H1 (cell line): Measurements from ENCODE around the gene SP8. TPM values are rescaled to one million over a fixed set of nuclear protein-coding genes. Genes with fewer than 3 reads are reported as not detected.

Source experiments
- CBX8 ChIP-seq: fragments of 300-800, 300-1000 bp; sonication (generic); IDR thresholded peaks from 2 replicates; pipeline ENCODE4 v1.7.1; 2016; ENCODE audit warnings: low read depth, low read length, borderline replicate concordance
- CTBP2 ChIP-seq: IDR thresholded peaks from 2 replicates; pipeline ENCODE4 v1.7.0; 2011; ENCODE audit warnings: borderline replicate concordance, mild to moderate bottlenecking, moderate library complexity, mixed read lengths, low read length; ENCODE audit not compliant: insufficient read depth, insufficient read length
- EGR1 ChIP-seq: IDR thresholded peaks from 2 replicates; pipeline ENCODE4 v1.6.1; 2011; ENCODE audit warnings: low read depth, low read length, borderline replicate concordance
- FOSL1 ChIP-seq: IDR thresholded peaks from 2 replicates; pipeline ENCODE4 v1.6.1; 2011; ENCODE audit warnings: mild to moderate bottlenecking, low read depth, low read length, moderate library complexity; ENCODE audit not compliant: insufficient read depth
- JUND ChIP-seq: IDR thresholded peaks from 2 replicates; pipeline ENCODE4 v1.6.1; 2011; ENCODE audit warnings: mild to moderate bottlenecking, improper control_type of control experiment, low read length
- KDM4A ChIP-seq: IDR thresholded peaks from one replicate; pipeline ENCODE4 v1.7.1; 2012; ENCODE audit warnings: low read depth, mild to moderate bottlenecking, moderate library complexity, low read length, inconsistent platforms; ENCODE audit not compliant: severe bottlenecking
- NANOG ChIP-seq: IDR thresholded peaks from 2 replicates; pipeline ENCODE4 v1.6.1; 2011; ENCODE audit warnings: low read length, low read depth, mild to moderate bottlenecking, inconsistent platforms; ENCODE audit not compliant: insufficient read depth, poor library complexity, severe bottlenecking
- RAD21 ChIP-seq, 2 experiments: IDR thresholded peaks in 1 of 2; conservative IDR thresholded peaks in 1 of 2; 2 replicates each; pipeline ENCODE4 v1.6.1; 2011; ENCODE audit warnings: low read depth in 2 of 2, low read length in 2 of 2, improper control_type of control experiment in 1 of 2, inconsistent platforms in 1 of 2, mild to moderate bottlenecking in 1 of 2, moderate library complexity in 1 of 2
- SP1 ChIP-seq: IDR thresholded peaks from 2 replicates; pipeline ENCODE4 v1.6.1; 2011; ENCODE audit warnings: low read depth, low read length
- TAF7 ChIP-seq: optimal IDR thresholded peaks from 2 replicates; pipeline ENCODE3; 2011; ENCODE audit warnings: low read depth, mild to moderate bottlenecking, inconsistent platforms, low read length, moderate library complexity, borderline replicate concordance
- polyA plus RNA-seq, 7 experiments: library from polyadenylated mRNA; depleted of rRNA in 3 of 7; stranded (reverse) in 5 of 7; unstranded in 2 of 7; fragments of >200 nt in 5 of 7; fragments of 200-250 nt in 2 of 7; gene quantifications; 1 replicate in 5 of 7; 2 replicates in 1 of 7; 4 replicates in 1 of 7; pipeline versions ENCODE4 v1.2.1 to v1.2.3, GENCODE V29; 2011 to 2013; ENCODE audit warnings: missing spikeins in 2 of 7, mixed read lengths in 2 of 7
- total RNA-seq: library from RNA; stranded (reverse); fragmentation: NEBNext Ultra II Directional; extraction: Animal tissue kit (Norgen Biotek cat#: 25700); gene quantifications from 2 replicates; pipeline ENCODE4 v1.2.1, GENCODE V29; 2021
- TF ChIP-seq, protein P1 (sequence below): IDR thresholded peaks from 2 replicates; pipeline ENCODE4 v1.6.1; 2011; ENCODE audit warnings: low read length, improper control_type of control experiment

Gene SP8
- total and polyA plus RNA-seq, 2 of the 8 experiments (the other 6 are each of a cell fraction or from before 2014, with no cell fraction given): 11.3 to 12.0 TPM

DNA sequence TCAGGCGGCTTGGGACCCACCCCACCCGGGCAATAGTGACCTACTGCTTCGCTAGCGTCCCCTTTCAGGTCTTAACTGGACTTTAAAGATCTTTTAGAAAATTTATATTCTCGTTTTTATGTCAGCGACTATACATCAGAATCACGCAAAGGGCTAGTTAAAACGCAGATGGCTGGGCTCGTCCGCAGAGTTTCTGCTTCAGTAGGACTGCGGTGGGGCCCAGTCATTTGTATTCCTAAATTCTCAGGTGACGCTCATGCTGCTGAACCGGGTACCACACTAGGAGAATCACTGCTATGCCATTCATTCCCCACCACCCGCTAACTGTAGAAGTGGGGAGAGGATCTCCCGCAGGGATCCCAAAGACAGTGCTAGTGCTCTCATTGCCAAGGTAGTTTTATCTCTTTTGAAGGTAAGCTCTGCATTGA, 12.0 kb upstream of the SP8 start (continued):
- no peak for TF ChIP-seq EGR1
- no peak for TF ChIP-seq KDM4A
- TF ChIP-seq TAF7: peak; percentile 32
- TF ChIP-seq RAD21 (IDR thresholded peaks at IDR 0.05 in 1 of 2, conservative IDR thresholded peaks at IDR 0.05 in 1 of 2; ENCODE audit: low read depth in 2 of 2, low read length in 2 of 2): no peak; a peak in 2 of 4 replicates
- no peak for TF ChIP-seq JUND
- TF ChIP-seq NANOG: peak; percentile 62
- TF ChIP-seq CBX8: no peak
- peak; percentile 52; the same call in 1 of the 2 replicates for TF ChIP-seq SP1
- TF ChIP-seq, protein P1, sequence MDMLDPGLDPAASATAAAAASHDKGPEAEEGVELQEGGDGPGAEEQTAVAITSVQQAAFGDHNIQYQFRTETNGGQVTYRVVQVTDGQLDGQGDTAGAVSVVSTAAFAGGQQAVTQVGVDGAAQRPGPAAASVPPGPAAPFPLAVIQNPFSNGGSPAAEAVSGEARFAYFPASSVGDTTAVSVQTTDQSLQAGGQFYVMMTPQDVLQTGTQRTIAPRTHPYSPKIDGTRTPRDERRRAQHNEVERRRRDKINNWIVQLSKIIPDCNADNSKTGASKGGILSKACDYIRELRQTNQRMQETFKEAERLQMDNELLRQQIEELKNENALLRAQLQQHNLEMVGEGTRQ: no peak
- no peak for TF ChIP-seq FOSL1
- no peak for TF ChIP-seq CTBP2
